ENCODE results near the gene STAC3. TPM values are rescaled to one million over a fixed set of nuclear protein-coding genes. Genes with fewer than 3 reads are reported as not detected.

STAC3 gene
- total RNA-seq, 2 donors from 2014 or later = 5.9 to 6.8 TPM

DNA sequence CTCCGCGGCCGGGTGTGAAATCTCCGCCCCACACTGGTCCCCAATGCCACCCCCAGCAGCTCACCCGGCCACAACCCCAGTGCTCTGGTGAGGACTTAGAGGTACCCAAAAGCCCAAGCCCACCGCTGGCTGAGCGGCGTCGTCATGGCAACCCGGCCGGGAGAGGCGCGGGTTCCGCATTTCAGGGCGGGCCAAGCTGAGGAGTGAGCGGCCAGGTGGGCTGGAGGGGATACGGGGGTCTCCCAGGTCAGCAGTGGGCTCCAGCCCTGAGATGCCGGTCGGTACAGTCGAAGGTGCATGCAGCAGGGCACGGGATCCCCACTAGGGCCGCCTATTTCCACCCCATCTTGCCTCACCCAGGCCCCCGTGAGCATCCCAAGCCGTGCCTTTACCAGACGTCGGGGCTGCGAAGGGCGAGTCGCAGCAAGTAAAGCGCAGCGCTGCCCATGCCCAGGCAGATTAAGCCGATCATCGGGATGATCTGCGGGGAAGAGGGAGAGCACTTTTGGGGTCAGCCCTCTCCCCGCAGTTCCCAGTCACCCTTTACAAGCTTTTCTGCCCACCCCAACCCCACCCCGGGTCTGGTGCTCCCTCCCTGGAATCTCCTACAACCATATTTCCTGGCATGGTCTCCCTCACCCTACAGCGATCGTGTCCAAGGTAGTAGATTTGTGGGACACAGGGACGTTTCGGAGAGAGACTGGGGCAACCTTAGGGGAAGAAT lies 14.6 kb downstream of the STAC3 start:
- Mint-ChIP-seq H3K4me1 (peaks cover 20% of the 10 kb centered on the region), H3K27ac (no peak overlapping the region), H3K27me3 (ENCODE audit: insufficient read depth) (peaks cover 67% of the 10 kb centered on the region), H3K36me3 (ENCODE audit: low read depth) (peaks cover 32% of the 10 kb centered on the region), H3K9me3 (no peaks in the 10 kb centered on the region), H3K4me3 (no peak overlapping the region)
- Histone ChIP-seq H3K4me1 (ENCODE audit: control insufficient read depth, insufficient read depth, low read length) (peaks cover 6% of the 10 kb centered on the region), H3K27me3 (ENCODE audit: control insufficient read depth, insufficient read depth, low read length, poor library complexity, severe bottlenecking) (peaks cover 72% of the 10 kb centered on the region), H3K9me3 (ENCODE audit: control insufficient read depth, low read length) (no peaks in the 10 kb centered on the region), H3K4me3 (ENCODE audit: low read length) (no peak overlapping the region), H3K36me3 (ENCODE audit: control insufficient read depth, insufficient read depth, low read length) (peaks cover 34% of the 10 kb centered on the region), H3K27ac (ENCODE audit: low read depth, low read length) (no peak overlapping the region), H3K9ac (ENCODE audit: extremely low read depth, low read length, poor library complexity, severe bottlenecking) (no peak overlapping the region)
- DNase-seq = peak; percentile 89
- 53 to 74% methylated on average over 19 to 39 of the region's 40 CpGs for WGBS, 2 experiments (ENCODE audit: insufficient coverage in 1 of 2, insufficient read length in 1 of 2)
- TF ChIP-seq, protein P1, sequence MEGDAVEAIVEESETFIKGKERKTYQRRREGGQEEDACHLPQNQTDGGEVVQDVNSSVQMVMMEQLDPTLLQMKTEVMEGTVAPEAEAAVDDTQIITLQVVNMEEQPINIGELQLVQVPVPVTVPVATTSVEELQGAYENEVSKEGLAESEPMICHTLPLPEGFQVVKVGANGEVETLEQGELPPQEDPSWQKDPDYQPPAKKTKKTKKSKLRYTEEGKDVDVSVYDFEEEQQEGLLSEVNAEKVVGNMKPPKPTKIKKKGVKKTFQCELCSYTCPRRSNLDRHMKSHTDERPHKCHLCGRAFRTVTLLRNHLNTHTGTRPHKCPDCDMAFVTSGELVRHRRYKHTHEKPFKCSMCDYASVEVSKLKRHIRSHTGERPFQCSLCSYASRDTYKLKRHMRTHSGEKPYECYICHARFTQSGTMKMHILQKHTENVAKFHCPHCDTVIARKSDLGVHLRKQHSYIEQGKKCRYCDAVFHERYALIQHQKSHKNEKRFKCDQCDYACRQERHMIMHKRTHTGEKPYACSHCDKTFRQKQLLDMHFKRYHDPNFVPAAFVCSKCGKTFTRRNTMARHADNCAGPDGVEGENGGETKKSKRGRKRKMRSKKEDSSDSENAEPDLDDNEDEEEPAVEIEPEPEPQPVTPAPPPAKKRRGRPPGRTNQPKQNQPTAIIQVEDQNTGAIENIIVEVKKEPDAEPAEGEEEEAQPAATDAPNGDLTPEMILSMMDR (conservative IDR thresholded peaks at IDR 0.05) = no peak

DNA sequence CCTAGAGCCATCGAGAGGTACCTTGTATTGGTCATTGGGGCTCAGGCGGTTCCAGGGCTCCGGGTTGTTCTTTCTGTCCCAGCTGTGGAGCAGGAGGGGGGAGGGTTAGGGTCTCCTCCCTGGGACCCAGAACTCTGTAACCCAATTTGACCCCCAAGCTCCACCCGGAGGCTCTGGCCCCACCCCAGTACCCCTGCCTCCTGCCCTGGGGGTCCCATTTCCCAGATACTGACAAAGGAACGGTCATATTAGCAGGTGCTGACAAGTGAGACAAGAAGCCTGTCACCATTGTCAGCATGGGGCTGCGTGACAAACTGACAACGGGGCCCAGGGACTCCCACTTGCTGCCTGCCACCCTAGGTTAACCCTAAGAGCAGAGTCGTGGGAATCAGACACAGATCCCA lies 15.3 kb downstream of the STAC3 start:
- Histone ChIP-seq H3K27ac (ENCODE audit: low read depth, low read length) (no peak overlapping the region), H3K4me3 (ENCODE audit: low read length) (no peak overlapping the region), H3K4me1 (ENCODE audit: control insufficient read depth, insufficient read depth, low read length) (peaks cover 11% of the 10 kb centered on the region), H3K27me3 (ENCODE audit: control insufficient read depth, insufficient read depth, low read length, poor library complexity, severe bottlenecking) (peaks cover 66% of the 10 kb centered on the region), H3K9ac (ENCODE audit: extremely low read depth, low read length, poor library complexity, severe bottlenecking) (no peak overlapping the region), H3K36me3 (ENCODE audit: control insufficient read depth, insufficient read depth, low read length) (peaks cover 40% of the 10 kb centered on the region), H3K9me3 (ENCODE audit: control insufficient read depth, low read length) (no peaks in the 10 kb centered on the region)
- Mint-ChIP-seq H3K9me3 (no peaks in the 10 kb centered on the region), H3K4me1 (peaks cover 22% of the 10 kb centered on the region), H3K27me3 (ENCODE audit: insufficient read depth) (peaks cover 61% of the 10 kb centered on the region), H3K4me3 (no peak overlapping the region), H3K36me3 (ENCODE audit: low read depth) (peaks cover 34% of the 10 kb centered on the region), H3K27ac (no peak overlapping the region)
- TF ChIP-seq, protein P1 (conservative IDR thresholded peaks at IDR 0.05) = no peak
- DNase-seq = no peak
- 80 to 84% methylated on average over 4 to 8 of the region's 8 CpGs for WGBS, 2 experiments (ENCODE audit: insufficient coverage in 1 of 2, insufficient read length in 1 of 2)

DNA sequence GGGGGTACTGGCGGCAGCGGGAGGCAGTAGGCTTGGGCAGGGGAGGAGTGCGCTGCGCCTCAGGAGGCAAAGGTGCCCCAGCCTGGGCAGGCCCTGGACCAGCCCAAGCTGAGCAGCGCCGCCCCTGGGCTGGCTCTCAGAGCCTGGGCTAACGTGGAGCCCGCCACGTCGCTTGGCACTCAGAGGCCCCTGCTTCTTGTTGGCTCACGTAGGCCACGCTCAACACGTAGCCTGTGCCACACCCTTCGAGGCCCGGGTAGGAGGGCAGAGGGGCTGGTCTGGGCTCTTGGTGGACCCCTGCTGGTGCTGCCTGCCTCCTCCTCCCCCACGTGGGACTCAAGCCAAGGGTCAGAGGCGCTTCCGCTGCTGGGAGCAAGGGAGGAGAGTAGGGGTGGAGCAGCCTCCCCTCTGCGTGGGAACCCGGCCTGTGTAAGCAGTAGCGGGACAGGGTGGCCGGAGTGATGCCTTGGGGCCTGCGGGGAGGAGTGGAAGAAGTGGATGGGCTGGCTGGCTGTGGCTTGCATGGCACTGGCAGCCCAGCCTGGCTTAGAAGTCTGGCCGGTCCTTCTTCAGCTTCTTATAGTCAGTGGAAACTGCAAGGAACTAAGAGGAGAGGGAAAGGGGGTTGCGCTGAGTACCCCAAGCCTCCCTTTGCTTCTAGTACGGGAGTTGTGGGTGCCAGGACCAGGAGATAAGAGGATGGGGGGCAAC lies 15.8 kb downstream of the STAC3 start:
- Mint-ChIP-seq H3K4me3 (no peak overlapping the region), H3K27ac (no peak overlapping the region), H3K4me1 (peaks cover 22% of the 10 kb centered on the region), H3K36me3 (ENCODE audit: low read depth) (peaks cover 40% of the 10 kb centered on the region), H3K9me3 (no peaks in the 10 kb centered on the region), H3K27me3 (ENCODE audit: insufficient read depth) (peaks cover 56% of the 10 kb centered on the region)
- H3K27me3 ChIP-seq (ENCODE audit: control insufficient read depth, insufficient read depth, low read length, poor library complexity, severe bottlenecking) = peaks cover 60% of the 10 kb centered on the region
- peaks cover 16% of the 10 kb centered on the region for H3K4me1 ChIP-seq (ENCODE audit: control insufficient read depth, insufficient read depth, low read length)
- H3K9me3 ChIP-seq (ENCODE audit: control insufficient read depth, low read length) = no peaks in the 10 kb centered on the region
- peaks cover 41% of the 10 kb centered on the region for H3K36me3 ChIP-seq (ENCODE audit: control insufficient read depth, insufficient read depth, low read length)
- DNase-seq = peak; percentile 91
- no peak overlapping the region for H3K9ac ChIP-seq (ENCODE audit: extremely low read depth, low read length, poor library complexity, severe bottlenecking)
- TF ChIP-seq, protein P1 (conservative IDR thresholded peaks at IDR 0.05) = no peak
- 79 to 89% methylated on average over 14 to 26 of the region's 26 CpGs for WGBS, 2 experiments (ENCODE audit: insufficient coverage in 1 of 2, insufficient read length in 1 of 2)
- no peak overlapping the region for H3K27ac ChIP-seq (ENCODE audit: low read depth, low read length)
- no peak overlapping the region for H3K4me3 ChIP-seq (ENCODE audit: low read length)
